ENCODE data around the gene CTU1.
A peak's percentile ranks its signal among the peaks of the same experiment; 100 is the strongest.

Gene CTU1

DNA sequence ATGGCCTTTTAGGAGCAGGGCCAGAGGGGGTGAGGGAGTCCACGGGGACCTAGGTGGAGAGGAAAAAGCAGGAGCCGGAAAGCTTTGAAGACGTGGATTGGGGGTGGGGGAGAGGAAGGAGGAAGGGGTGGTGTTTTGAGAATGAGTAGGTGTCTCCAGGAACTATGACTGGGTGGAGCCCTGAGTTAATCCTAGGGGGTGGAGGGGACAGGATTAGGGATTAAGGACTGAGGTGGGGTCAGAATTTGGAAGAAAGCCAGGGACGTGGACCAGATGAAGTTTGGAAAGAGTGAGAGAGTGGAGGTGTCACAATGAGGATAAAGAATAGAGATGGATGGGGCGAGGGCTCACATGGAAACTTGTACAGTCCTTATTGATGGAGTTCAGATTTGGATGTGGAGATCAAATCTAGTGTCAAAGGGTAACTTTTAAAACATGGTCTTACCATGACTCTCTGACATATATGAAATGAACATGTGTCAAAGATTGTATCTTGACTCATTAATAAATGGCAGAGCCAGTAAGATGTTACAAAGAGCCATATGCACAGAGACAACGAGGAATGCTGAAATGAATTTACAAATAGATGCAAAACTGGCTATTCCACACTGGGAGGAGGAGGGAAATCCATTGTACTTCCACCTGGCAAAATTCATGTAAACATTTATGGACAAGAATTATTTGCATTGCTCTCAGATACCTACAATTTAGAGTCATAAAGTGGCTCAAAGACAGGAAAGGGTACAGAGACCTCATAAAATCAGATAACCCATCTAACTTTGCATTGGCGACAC is 41.6 kb downstream of the CTU1 start:
- H3K9me3 ChIP-seq (ENCODE audit: control insufficient read depth, insufficient read depth, low read depth, low read length) = 0 out of 2 replicates have a peak, but pooled peaks cover 2% of the 10 kb centered on the region
- no peak overlapping the region for H3K4me3 ChIP-seq (ENCODE audit: low read depth, low read length)
- no peak overlapping the region for H3K9ac ChIP-seq (ENCODE audit: low read length)
- H3K27ac ChIP-seq (ENCODE audit: low read depth, low read length) = no peak overlapping the region
- peaks cover 11% of the 10 kb centered on the region; the same call in 1 of the 2 replicates for H3K27me3 ChIP-seq (ENCODE audit: control insufficient read depth, insufficient read depth, low read length)
- H3K36me3 ChIP-seq (ENCODE audit: control insufficient read depth, insufficient read depth, low read length) = no peaks in the 10 kb centered on the region
- H3K4me1 ChIP-seq (ENCODE audit: control insufficient read depth, insufficient read depth, low read length) = peaks cover 7% of the 10 kb centered on the region; the same call in 1 of the 2 replicates

DNA sequence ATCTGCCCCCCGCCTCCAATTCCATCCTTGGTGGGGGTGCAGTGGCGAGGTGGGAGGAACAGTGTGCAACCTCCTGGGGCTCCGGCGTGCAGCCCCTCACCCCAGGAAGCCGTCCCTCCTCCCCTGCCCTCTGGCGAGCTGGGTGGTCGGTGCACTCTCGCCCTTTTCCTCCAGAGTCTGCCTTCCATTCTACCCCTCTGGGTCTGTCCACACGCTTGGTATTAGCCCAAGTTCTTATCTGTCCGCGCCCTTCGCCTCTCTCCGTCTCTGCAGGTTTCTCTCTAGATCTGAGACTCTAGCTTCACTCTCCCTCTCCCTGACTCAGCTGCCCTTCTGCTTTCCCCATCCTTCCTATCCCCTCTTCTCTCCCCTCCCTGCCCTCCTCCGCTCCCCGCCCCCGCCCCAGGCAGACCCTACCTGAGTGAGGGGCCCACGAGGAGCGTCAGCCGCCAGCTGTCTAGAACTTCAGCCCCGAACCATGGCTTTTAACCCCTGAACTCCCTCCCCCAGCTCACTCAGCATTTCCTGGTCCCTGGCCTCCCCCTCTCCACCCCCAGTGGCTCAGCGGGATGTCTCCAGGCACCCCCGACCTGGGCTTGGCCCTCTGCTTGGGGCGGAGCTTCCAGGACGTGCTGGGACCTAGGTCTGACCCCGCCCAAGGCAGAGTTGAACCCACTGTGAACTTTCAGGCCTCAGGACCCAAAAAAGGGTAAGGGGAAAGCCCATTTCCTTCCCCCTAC is 42.8 kb downstream of the CTU1 start:
- Histone ChIP-seq H3K9ac (ENCODE audit: low read length) (no peak overlapping the region), H3K36me3 (ENCODE audit: control insufficient read depth, insufficient read depth, low read length) (no peaks in the 10 kb centered on the region), H3K4me3 (ENCODE audit: low read depth, low read length) (peak overlapping the region; percentile 68), H3K27ac (ENCODE audit: low read depth, low read length) (no peak overlapping the region), H3K9me3 (ENCODE audit: control insufficient read depth, insufficient read depth, low read depth, low read length) (0 out of 2 replicates have a peak, but pooled peaks cover 2% of the 10 kb centered on the region), H3K4me1 (ENCODE audit: control insufficient read depth, insufficient read depth, low read length) (peaks cover 7% of the 10 kb centered on the region; the same call in 1 of the 2 replicates), H3K27me3 (ENCODE audit: control insufficient read depth, insufficient read depth, low read length) (peaks cover 9% of the 10 kb centered on the region; the same call in 1 of the 2 replicates)

DNA sequence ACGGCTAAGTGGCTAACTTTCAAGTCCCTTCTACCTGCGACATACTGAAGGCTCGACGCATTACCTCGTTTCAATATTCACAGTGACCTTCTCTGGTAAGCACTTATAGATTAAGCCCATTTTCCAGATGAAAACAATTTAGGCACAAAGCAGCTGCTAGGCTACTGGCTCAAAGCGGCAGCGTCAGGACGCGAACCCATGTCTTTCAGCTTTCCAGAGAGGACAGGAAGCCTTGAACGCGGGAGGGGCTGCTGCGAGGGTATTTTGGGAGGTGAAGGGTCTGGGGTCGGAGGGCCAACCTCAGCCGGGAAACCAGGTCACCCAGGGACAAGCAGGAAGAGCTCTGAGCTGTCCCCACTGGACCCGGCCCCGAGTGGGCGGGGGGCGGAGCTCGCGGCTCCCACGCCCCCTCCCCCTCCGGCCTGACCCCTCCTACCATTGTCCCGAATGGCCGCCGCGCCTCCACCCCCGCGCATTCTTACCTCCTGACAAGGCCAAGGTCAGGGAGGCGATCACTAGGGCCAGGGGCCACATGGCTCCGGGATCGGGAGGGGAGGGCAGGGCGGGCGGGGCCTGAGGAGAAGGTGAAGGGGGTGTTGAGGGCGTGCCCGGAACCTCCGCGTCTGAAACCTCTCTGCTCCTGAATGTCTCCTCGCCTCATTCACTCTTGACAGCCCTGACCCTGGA is 43.5 kb downstream of the CTU1 start, which contains the start of gene KLK13:
Gene KLK13 (minus strand): TSS at position 559 of the 687 bp plus-strand sequence. CDS start 25 bp downstream, at position 534.
- H3K27ac ChIP-seq (ENCODE audit: low read depth, low read length) = no peak within 1 kb of the TSS
- H3K27me3 ChIP-seq (ENCODE audit: control insufficient read depth, insufficient read depth, low read length) = peaks cover 8% of the 10 kb centered on the region; the same call in 1 of the 2 replicates
- 0 out of 2 replicates have a peak, but pooled peaks cover 2% of the 10 kb centered on the region for H3K9me3 ChIP-seq (ENCODE audit: control insufficient read depth, insufficient read depth, low read depth, low read length)
- peaks cover 7% of the 10 kb centered on the region; the same call in 1 of the 2 replicates for H3K4me1 ChIP-seq (ENCODE audit: control insufficient read depth, insufficient read depth, low read length)
- peak within 1 kb of the TSS; percentile 68 for H3K4me3 ChIP-seq (ENCODE audit: low read depth, low read length)
- no peak within 1 kb of the TSS for H3K9ac ChIP-seq (ENCODE audit: low read length)
- H3K36me3 ChIP-seq (ENCODE audit: control insufficient read depth, insufficient read depth, low read length) = no peaks in the 10 kb centered on the region

DNA sequence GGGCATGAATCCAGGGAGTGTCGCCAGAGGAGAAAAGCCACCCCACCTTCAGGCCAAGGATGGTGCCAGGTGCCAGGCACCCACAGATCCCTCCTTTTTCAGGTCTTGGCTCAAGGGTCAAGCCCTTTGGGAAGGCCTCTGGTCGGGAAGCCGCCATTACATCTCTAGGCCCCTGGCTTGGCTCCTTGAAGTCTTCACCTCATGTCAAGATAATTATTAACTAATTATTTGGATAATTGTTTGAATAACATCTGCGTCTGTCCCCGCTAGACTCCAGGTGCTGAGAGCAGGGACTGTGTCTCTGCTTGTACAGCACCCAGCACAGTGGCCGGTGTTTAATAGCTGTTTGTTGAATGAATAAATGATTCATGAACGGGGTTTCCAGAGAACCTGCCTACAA is 44.5 kb downstream of the CTU1 start:
- Histone ChIP-seq H3K9ac (ENCODE audit: low read length) (no peak overlapping the region), H3K4me1 (ENCODE audit: control insufficient read depth, insufficient read depth, low read length) (peaks cover 7% of the 10 kb centered on the region; the same call in 1 of the 2 replicates), H3K9me3 (ENCODE audit: control insufficient read depth, insufficient read depth, low read depth, low read length) (no peaks in the 10 kb centered on the region), H3K4me3 (ENCODE audit: low read depth, low read length) (no peak overlapping the region), H3K27ac (ENCODE audit: low read depth, low read length) (no peak overlapping the region), H3K36me3 (ENCODE audit: control insufficient read depth, insufficient read depth, low read length) (no peaks in the 10 kb centered on the region), H3K27me3 (ENCODE audit: control insufficient read depth, insufficient read depth, low read length) (peaks cover 8% of the 10 kb centered on the region; the same call in 1 of the 2 replicates)

DNA sequence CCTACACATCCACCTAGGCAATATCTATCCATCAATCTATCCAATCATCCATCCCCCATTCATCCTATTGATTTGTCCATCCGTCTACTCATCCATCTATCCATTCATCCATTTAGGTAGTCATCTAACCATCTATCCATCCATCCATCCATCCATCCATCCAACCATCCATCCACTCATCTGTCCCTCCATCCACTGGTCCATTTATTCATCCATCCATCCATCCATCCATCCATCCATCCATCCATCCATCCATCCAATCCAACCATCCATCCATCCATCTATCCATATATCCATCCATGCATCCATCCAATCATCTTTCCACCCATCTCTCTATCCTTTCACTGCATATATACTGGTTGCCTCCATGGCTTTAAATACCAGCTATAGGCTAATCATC is 47.2 kb downstream of the CTU1 start:
- H3K4me3 ChIP-seq (ENCODE audit: low read depth, low read length) = no peak overlapping the region
- no peak overlapping the region for H3K9ac ChIP-seq (ENCODE audit: low read length)
- peaks cover 4% of the 10 kb centered on the region; the same call in 1 of the 2 replicates for H3K27me3 ChIP-seq (ENCODE audit: control insufficient read depth, insufficient read depth, low read length)
- no peak overlapping the region for H3K27ac ChIP-seq (ENCODE audit: low read depth, low read length)
- H3K9me3 ChIP-seq (ENCODE audit: control insufficient read depth, insufficient read depth, low read depth, low read length) = no peaks in the 10 kb centered on the region
- H3K36me3 ChIP-seq (ENCODE audit: control insufficient read depth, insufficient read depth, low read length) = no peaks in the 10 kb centered on the region
- peaks cover 4% of the 10 kb centered on the region; the same call in 1 of the 2 replicates for H3K4me1 ChIP-seq (ENCODE audit: control insufficient read depth, insufficient read depth, low read length)

DNA sequence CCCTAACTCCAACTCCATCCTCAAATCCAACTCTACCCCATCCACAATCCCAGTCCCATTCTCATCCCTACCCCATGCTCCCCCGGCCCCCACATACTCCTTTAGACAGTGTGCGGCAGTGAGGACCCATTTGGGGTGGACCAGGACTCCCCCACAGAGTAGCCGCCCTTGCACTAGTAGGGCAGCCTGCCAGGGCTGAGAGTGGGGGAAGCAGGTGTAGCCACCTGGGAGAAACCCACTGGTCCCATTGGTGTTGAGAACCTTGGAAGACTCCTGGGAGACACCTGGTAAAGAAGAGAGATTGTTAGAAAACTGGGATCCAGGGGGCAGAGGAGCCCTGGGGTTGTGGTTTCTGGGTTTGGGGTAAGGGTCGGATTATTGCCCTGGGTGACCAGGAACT is 47.9 kb downstream of the CTU1 start:
- no peak overlapping the region for H3K4me3 ChIP-seq (ENCODE audit: low read depth, low read length)
- H3K9ac ChIP-seq (ENCODE audit: low read length) = no peak overlapping the region
- no peaks in the 10 kb centered on the region for H3K27me3 ChIP-seq (ENCODE audit: control insufficient read depth, insufficient read depth, low read length)
- H3K36me3 ChIP-seq (ENCODE audit: control insufficient read depth, insufficient read depth, low read length) = no peaks in the 10 kb centered on the region
- H3K27ac ChIP-seq (ENCODE audit: low read depth, low read length) = no peak overlapping the region
- no peaks in the 10 kb centered on the region for H3K4me1 ChIP-seq (ENCODE audit: control insufficient read depth, insufficient read depth, low read length)
- no peaks in the 10 kb centered on the region for H3K9me3 ChIP-seq (ENCODE audit: control insufficient read depth, insufficient read depth, low read depth, low read length)

DNA sequence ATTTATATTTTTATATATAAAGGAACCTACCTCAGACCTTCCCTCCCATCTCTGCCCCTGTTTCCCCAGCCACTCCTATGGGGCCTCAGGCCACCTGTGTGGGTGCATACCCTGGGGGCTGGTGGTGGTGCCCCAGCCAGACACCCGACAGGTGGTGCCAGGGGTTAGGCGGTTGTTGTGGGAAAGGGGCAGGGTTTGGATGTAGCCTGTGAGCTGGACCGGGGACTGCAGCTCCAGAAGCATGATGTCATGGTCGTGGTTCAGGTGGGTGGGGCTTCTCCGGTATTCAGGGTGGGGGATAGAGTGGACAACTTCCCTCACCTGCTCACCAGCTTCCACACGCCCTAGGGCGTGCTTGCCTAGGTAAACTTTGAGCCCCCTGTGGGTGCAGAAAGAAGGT is 48.5 kb downstream of the CTU1 start:
- Histone ChIP-seq H3K9ac (ENCODE audit: low read length) (no peak overlapping the region), H3K4me3 (ENCODE audit: low read depth, low read length) (no peak overlapping the region), H3K9me3 (ENCODE audit: control insufficient read depth, insufficient read depth, low read depth, low read length) (no peaks in the 10 kb centered on the region), H3K27ac (ENCODE audit: low read depth, low read length) (no peak overlapping the region), H3K27me3 (ENCODE audit: control insufficient read depth, insufficient read depth, low read length) (no peaks in the 10 kb centered on the region), H3K4me1 (ENCODE audit: control insufficient read depth, insufficient read depth, low read length) (no peaks in the 10 kb centered on the region), H3K36me3 (ENCODE audit: control insufficient read depth, insufficient read depth, low read length) (no peaks in the 10 kb centered on the region)

DNA sequence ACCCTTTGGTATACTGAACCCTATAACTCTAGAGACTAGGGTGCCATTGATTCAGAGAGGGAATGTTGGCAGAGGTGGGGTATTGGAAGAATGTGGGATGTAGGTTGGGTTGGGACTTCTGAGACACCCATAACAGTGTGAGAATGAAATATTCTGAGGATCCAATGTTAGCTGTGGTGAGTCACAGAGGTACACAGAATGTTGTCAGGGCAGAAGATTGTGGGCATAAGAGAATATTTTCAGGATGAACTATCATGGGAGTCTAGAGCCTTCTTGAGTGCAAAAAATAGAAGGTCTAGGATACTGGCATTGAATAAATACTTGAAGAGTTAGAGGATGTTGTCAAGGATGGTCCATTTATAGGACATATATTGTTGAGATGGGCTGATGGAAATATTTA is 52.3 kb downstream of the CTU1 start:
- H3K36me3 ChIP-seq (ENCODE audit: control insufficient read depth, insufficient read depth, low read length) = no peaks in the 10 kb centered on the region
- H3K4me1 ChIP-seq (ENCODE audit: control insufficient read depth, insufficient read depth, low read length) = peaks cover 6% of the 10 kb centered on the region; the same call in 1 of the 2 replicates
- peaks cover 5% of the 10 kb centered on the region; the same call in 1 of the 2 replicates for H3K27me3 ChIP-seq (ENCODE audit: control insufficient read depth, insufficient read depth, low read length)
- H3K9ac ChIP-seq (ENCODE audit: low read length) = no peak overlapping the region
- H3K9me3 ChIP-seq (ENCODE audit: control insufficient read depth, insufficient read depth, low read depth, low read length) = no peaks in the 10 kb centered on the region
- no peak overlapping the region for H3K4me3 ChIP-seq (ENCODE audit: low read depth, low read length)
- no peak overlapping the region for H3K27ac ChIP-seq (ENCODE audit: low read depth, low read length)
